Stimulated activated CD4-positive, alpha-beta T cell treated with anti-CD3 and anti-CD28 coated beads, Interleukin-1b, Interleukin-23, amount 100 ng/mL, for 24 hours (primary cell): Measurements from ENCODE around the gene SAMD4A.
A peak's percentile ranks its signal among the peaks of the same experiment; 100 is the strongest.

Experiments used
- DNase-seq, 4 experiments: peaks; one replicate each; pipeline ENCODE4 v3.0.0-alpha.2; 2020; ENCODE audit warnings: low read depth in 4 of 4, low spot score in 1 of 4

Gene SAMD4A

GRCh38 chr14:54680651-54681050 is 113.7 kb downstream of the SAMD4A start:
- no peak for DNase-seq

GRCh38 chr14:54681811-54682261 is 114.9 kb downstream of the SAMD4A start:
- DNase-seq, result no peak

- no peak for DNase-seq
Observed at GRCh38 chr14:54682578-54682977, 115.7 kb downstream of the SAMD4A start.

GRCh38 chr14:54683882-54684794 is 117.2 kb downstream of the SAMD4A start:
- DNase-seq, result no peak

- DNase-seq, result no peak
Observed at GRCh38 chr14:54685286-54685845, 118.4 kb downstream of the SAMD4A start.

GRCh38 chr14:54686219-54686870 is 119.4 kb downstream of the SAMD4A start:
- no peak for DNase-seq

GRCh38 chr14:54686871-54687749 is 120.2 kb downstream of the SAMD4A start:
- no peak for DNase-seq

GRCh38 chr14:54687750-54688119 is 120.8 kb downstream of the SAMD4A start:
- DNase-seq, result no peak

GRCh38 chr14:54688229-54688628 is 121.3 kb downstream of the SAMD4A start:
- DNase-seq, result peak in 1 of 4 experiments; percentile 7

- DNase-seq, result no peak
Observed at GRCh38 chr14:54689928-54690327, 123.0 kb downstream of the SAMD4A start.

GRCh38 chr14:54690887-54691286 is 124.0 kb downstream of the SAMD4A start:
- no peak for DNase-seq

- DNase-seq, result peak in 3 of 4 experiments; percentile 6 to 44 (median 33)
Observed at GRCh38 chr14:54691525-54692283, 124.8 kb downstream of the SAMD4A start.

GRCh38 chr14:54692284-54692772 is 125.4 kb downstream of the SAMD4A start:
- no peak for DNase-seq

GRCh38 chr14:54693761-54694160 is 126.8 kb downstream of the SAMD4A start:
- no peak for DNase-seq

- DNase-seq, result no peak
Observed at GRCh38 chr14:54695196-54695595, 128.3 kb downstream of the SAMD4A start.

- DNase-seq, result no peak
Observed at GRCh38 chr14:54697001-54697400, 130.1 kb downstream of the SAMD4A start.

GRCh38 chr14:54697803-54698202 is 130.9 kb downstream of the SAMD4A start:
- no peak for DNase-seq

GRCh38 chr14:54698501-54698900 is 131.6 kb downstream of the SAMD4A start:
- DNase-seq, result no peak

GRCh38 chr14:54698966-54699530 is 132.1 kb downstream of the SAMD4A start:
- no peak for DNase-seq

- DNase-seq, result no peak
Observed at GRCh38 chr14:54699735-54700134, 132.8 kb downstream of the SAMD4A start.
